COLO829 (cell line): ENCODE measurements around the gene KRTAP5-10.
"Not testable (repeated sequence)": the region's sequence is repeated elsewhere in the genome, so short reads cannot be mapped to it uniquely, and the experiment has no call there.

Source experiments
- DNase-seq: peaks from one replicate; pipeline ENCODE4 v3.0.0; 2012; ENCODE audit warnings: low spot score

KRTAP5-10 gene

GRCh38 chr11:71611218-71611910 is 46.0 kb downstream of the KRTAP5-10 start:
- DNase-seq = not testable (repeated sequence)

GRCh38 chr11:71613931-71614330 is 48.6 kb downstream of the KRTAP5-10 start:
- not testable (repeated sequence) for DNase-seq

- not testable (repeated sequence) for DNase-seq
Measured at GRCh38 chr11:71614366-71614917, 49.1 kb downstream of the KRTAP5-10 start.

GRCh38 chr11:71615003-71615402 is 49.6 kb downstream of the KRTAP5-10 start:
- DNase-seq = not testable (repeated sequence)
